ENCODE data around the gene ATPAF2.

ATPAF2 gene

GRCh38 chr17:17985153-17985552 lies 53.8 kb downstream of the ATPAF2 start:
- no peak for DNase-seq

DNA sequence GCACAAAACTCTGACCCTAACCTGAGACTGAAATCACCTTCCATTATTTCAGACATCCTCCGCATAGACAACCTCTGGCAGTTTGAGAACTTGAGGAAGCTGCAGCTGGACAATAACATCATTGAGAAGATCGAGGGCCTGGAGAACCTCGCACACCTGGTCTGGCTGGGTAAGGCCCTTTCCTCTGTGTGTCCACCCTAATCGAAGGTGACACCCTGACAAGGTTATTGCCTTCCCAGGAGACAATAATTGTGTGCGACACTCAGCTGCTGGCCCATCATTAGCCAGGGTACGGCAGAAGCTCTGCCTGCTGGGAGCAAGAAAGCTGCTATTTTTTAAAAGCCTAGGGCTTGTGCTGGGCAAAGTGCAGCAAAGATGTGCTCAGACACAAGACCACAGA lies 55.2 kb downstream of the ATPAF2 start:
- DNase-seq: no peak

DNA sequence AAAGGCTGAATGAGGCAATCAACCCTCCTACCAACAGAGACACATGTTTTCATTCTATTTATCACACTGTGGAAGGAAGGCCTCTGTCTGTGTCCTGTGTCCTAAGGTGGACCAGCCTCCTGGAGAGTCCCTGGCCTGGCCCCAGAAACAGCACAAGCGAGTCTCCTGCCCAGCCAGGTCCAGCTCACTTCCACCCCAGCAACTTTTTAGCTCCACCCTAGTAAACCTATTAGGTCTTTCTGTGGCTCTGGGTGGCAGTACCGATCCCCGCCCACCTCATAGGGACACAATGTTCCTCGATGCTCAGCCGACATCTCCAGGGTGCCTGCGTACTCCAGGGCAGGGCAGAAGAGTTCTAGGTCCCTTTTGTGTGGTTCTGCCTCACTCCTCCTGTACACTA lies 55.6 kb downstream of the ATPAF2 start:
- no peak for DNase-seq

DNA sequence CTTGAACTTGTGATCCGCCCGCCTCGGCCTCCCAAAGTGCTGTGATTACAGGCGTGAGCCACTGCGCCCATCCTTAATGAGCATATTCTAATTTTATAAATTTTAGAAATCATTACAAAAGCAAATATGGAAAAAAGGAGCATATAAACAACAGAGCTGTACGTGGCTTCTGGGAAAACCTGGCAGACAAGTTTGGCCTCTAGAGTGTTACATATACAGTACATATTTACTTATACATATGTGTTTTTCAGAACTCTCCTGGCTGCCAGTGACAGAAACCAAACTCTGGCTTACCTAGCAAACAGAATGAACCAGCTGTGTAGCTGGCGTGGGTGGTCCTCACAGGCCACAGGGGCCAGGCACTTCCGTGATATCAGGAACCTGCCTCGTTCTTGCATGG lies 56.2 kb downstream of the ATPAF2 start:
- DNase-seq: no peak

- no peak for DNase-seq
Observed at GRCh38 chr17:17981330-17981729, 57.6 kb downstream of the ATPAF2 start.

- no peak for DNase-seq
Observed at GRCh38 chr17:17979778-17980177, 59.2 kb downstream of the ATPAF2 start.

DNA sequence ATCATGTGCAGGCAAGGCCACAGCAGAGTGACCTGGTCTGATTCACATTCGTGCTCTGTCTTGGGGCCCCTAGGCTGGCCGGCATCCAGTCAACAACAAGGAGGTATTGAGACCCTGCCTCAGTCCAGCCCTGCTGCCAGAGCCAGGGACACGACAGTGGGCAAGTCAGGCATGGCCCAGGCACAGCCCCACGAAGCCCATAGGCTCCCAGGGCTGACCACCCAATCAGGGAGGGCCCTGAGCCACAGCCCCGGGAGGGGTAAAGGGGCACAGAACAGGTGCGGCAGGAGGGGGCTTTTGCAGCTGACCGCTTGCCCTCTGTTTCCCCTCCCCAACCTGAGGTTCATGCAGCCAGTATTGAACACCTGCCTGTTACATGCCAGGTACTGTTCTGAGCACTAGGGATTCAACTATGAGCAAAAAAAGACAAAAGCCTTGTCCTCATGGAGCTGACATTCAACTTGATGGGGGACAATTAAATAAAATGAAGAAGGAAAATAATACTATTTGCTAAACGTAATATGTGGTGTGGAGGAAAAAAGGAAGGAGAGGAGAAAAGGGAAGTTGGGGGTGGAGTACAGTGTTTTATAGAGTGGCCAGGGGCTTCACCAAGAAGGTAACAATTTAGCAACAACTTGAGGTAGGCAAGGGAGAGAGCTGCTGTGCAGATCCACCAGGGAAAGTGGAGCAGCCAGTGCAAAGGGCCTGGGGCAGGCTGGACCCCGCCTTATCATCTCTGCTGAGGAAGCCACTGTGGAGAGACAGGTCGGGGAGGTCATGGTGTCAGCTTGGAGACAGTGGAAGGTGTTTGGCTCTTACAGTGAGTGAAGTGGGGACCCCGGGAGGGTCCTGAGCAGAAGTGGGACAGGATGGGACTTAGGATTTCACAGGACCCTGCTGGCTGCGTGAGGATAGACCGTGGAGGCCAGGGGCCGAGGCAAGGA lies 60.2 kb downstream of the ATPAF2 start:
- peak; percentile 14 for DNase-seq

DNA sequence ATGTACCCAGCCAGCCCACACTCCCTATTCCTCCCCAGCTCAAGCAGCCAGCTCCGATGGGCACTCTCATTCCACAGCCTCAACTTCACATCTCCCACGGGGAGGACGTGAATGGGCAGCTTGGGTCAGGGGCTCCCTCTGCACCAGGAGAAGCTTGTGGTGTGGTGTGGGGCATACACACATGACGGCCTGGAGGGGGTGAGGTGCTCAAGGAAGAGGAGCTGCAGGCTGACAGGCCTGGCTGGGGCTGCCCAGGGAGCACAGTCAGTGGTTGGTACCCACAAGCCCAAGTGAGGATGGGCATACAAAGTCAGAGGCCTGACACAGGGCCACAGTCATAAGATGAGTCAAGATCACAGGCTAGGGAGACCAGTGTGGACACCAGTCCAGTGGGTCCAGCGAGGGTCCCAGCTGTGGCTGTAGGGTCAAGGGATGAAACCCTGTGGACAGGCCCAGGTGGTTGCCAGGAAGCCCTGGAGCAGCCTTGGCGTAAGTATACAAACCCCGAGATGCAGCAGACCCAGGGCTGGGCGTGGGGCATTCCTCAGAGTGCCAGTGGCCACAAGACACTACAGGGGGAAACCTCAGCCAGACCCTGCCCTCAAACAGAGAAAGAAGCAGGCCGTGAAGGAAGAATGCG lies 61.9 kb downstream of the ATPAF2 start:
- DNase-seq: no peak

GRCh38 chr17:17975436-17975835 lies 63.5 kb downstream of the ATPAF2 start:
- DNase-seq: peak; percentile 65

DNA sequence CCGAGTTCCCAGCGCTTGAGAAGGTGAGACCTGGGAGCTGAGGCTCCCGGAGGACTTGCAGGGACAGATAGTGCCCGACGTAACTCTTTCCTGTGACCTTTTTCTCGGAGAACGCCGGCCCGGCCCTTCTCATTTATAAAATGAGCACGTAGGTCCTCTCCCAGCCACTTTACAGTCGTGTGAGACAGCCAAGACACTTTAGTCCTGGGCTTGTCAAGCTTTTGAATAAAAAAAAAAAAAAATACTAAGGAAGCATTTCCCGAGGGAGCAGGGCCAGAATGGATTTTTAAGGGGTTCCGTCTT lies 66.1 kb downstream of the ATPAF2 start:
- no peak for DNase-seq

- DNase-seq: peak; percentile 100
Observed at GRCh38 chr17:17972126-17972951, 66.6 kb downstream of the ATPAF2 start, which contains the start of the genes DRC3 and TOM1L2. TSS of gene DRC3 (plus strand) at chr17:17972862. CDS start at chr17:17977599, 4,737 bp downstream. TSS of gene TOM1L2 (minus strand) at chr17:17972400. CDS start at chr17:17972313, 87 bp downstream.

DNA sequence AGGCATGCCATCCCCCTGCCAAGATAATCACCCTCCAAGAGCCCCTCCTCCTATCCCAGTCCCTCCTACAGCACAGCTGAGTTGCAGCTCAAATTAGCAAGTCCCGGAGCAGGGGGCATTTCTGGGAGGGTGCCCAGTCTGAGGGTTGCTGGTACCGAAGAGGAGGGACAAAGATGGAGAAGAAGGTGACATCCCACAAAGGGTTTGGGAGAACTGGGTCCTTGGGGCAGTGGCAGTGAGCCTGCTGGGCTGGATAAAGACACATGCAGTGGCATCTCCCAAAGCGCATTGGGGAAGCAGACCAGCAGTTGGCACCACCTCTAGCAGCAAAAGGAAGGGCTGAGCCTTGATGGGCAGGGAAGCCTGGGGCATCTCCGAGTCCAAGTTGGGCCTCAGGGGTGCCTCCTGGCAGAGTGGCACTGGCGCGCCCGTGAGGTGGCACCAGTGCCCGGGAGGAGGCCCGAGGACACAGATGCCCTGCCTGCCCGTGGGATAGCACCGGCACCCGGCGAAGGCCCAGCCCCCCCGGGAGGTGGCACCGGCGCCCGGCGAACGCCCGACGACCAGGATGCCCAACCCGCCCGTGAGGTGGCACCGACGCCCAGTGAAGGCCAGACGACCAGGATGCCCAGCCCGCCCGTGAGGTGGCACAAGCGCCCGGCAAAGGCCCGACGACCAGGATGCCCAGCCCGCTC lies 67.4 kb downstream of the ATPAF2 start:
- DNase-seq: no peak

GRCh38 chr17:17970699-17971430 lies 68.1 kb downstream of the ATPAF2 start:
- no peak for DNase-seq

Measured in suppressor macrophage treated with lipopolysaccharide for 4 hours (primary cell).